ENCODE measurements around the gene PDE4D. TPM values are rescaled to one million over a fixed set of nuclear protein-coding genes. Genes with fewer than 3 reads are reported as not detected.

Gene PDE4D
- total and polyA plus RNA-seq, 4 donors = 12.8 to 167 (median 44.5) TPM

GRCh38 chr5:59130431-59130830 lies 763.1 kb downstream of the PDE4D start:
- H3K27ac ChIP-seq (ENCODE audit: low read depth in 1 of 2, low read length in 1 of 2) = no peak overlapping the region
- H3K9me3 ChIP-seq (ENCODE audit: control insufficient read depth in 4 of 4, insufficient read depth in 3 of 4, low read length in 3 of 4) = no peaks in the 10 kb centered on the region
- WGBS, 2 donors = 30 to 81% methylated on average over 2 of the region's 2 CpGs
- peaks cover 2 to 38% (median 19%) of the 10 kb centered on the region in 5 donors for H3K4me1 ChIP-seq (ENCODE audit: control insufficient read depth in 5 of 5, insufficient read depth in 5 of 5, low read length in 5 of 5)
- no peak overlapping the region for H3K9ac ChIP-seq (ENCODE audit: insufficient read depth in 1 of 2, low read length in 2 of 2)
- DNase-seq (no peak), ATAC-seq (ENCODE audit: insufficient read depth, low FRiP score) (no peak)
- no peaks in the 10 kb centered on the region for H3K36me3 ChIP-seq (ENCODE audit: control insufficient read depth in 4 of 4, insufficient read depth in 4 of 4, low read length in 4 of 4)
- no peaks in the 10 kb centered on the region for H3K27me3 ChIP-seq (ENCODE audit: control insufficient read depth in 3 of 3, insufficient read depth in 3 of 3, low read length in 2 of 3)
- no peak overlapping the region for H3K4me3 ChIP-seq
- no peak for TF ChIP-seq CTCF (IDR thresholded peaks at IDR 0.05; ENCODE audit: control extremely low read depth, extremely low read depth)

GRCh38 chr5:59128646-59129290 lies 764.8 kb downstream of the PDE4D start:
- no peaks in the 10 kb centered on the region for H3K9me3 ChIP-seq (ENCODE audit: control insufficient read depth in 4 of 4, insufficient read depth in 3 of 4, low read length in 3 of 4)
- no peaks in the 10 kb centered on the region for H3K36me3 ChIP-seq (ENCODE audit: control insufficient read depth in 4 of 4, insufficient read depth in 4 of 4, low read length in 4 of 4)
- DNase-seq (no peak), ATAC-seq (ENCODE audit: insufficient read depth, low FRiP score) (no peak)
- H3K27me3 ChIP-seq (ENCODE audit: control insufficient read depth in 3 of 3, insufficient read depth in 3 of 3, low read length in 2 of 3) = no peaks in the 10 kb centered on the region
- H3K4me3 ChIP-seq = no peak overlapping the region
- no peak for TF ChIP-seq CTCF (IDR thresholded peaks at IDR 0.05; ENCODE audit: control extremely low read depth, extremely low read depth)
- peak overlapping the region in 1 of 2 donors; percentile 93 for H3K27ac ChIP-seq (ENCODE audit: low read depth in 1 of 2, low read length in 1 of 2)
- WGBS, 2 donors = 83 to 100% methylated on average over 1 of the region's 1 CpG
- no peak overlapping the region for H3K9ac ChIP-seq (ENCODE audit: insufficient read depth in 1 of 2, low read length in 2 of 2)
- H3K4me1 ChIP-seq (ENCODE audit: control insufficient read depth in 5 of 5, insufficient read depth in 5 of 5, low read length in 5 of 5) = peaks cover 2 to 33% (median 18%) of the 10 kb centered on the region in 5 donors

- peak overlapping the region; percentile 6 to 91 for H3K9ac ChIP-seq (ENCODE audit: insufficient read depth in 1 of 2, low read length in 2 of 2)
- ATAC-seq (ENCODE audit: insufficient read depth, low FRiP score) (no peak), DNase-seq (peak; percentile 38 to 88 (median 84))
- no peaks in the 10 kb centered on the region for H3K36me3 ChIP-seq (ENCODE audit: control insufficient read depth in 4 of 4, insufficient read depth in 4 of 4, low read length in 4 of 4)
- no peaks in the 10 kb centered on the region for H3K27me3 ChIP-seq (ENCODE audit: control insufficient read depth in 3 of 3, insufficient read depth in 3 of 3, low read length in 2 of 3)
- 32 to 46% methylated on average over 15 of the region's 15 CpGs for WGBS, 2 donors
- H3K9me3 ChIP-seq (ENCODE audit: control insufficient read depth in 4 of 4, insufficient read depth in 3 of 4, low read length in 3 of 4) = no peaks in the 10 kb centered on the region
- H3K27ac ChIP-seq (ENCODE audit: low read depth in 1 of 2, low read length in 1 of 2) = peak overlapping the region; percentile 85 to 93
- H3K4me3 ChIP-seq = no peak overlapping the region
- peaks cover 0 to 46% (median 21%) of the 10 kb centered on the region in 5 donors for H3K4me1 ChIP-seq (ENCODE audit: control insufficient read depth in 5 of 5, insufficient read depth in 5 of 5, low read length in 5 of 5)
- no peak for TF ChIP-seq CTCF (IDR thresholded peaks at IDR 0.05; ENCODE audit: control extremely low read depth, extremely low read depth)
These were observed 766.6 kb downstream of the PDE4D start for GRCh38 chr5:59126708-59127573.

Data from lung (tissue), 12 donors.